Left ventricle myocardium inferior (tissue), 1 donor: ENCODE data around the gene OS9. TPM values are rescaled to one million over a fixed set of nuclear protein-coding genes. Genes with fewer than 3 reads are reported as not detected.

ENCODE experiments used
- DNase-seq: peaks from one replicate; pipeline ENCODE4 v3.0.0-alpha.2; 2020
- H3K27ac ChIP-seq: fragments of 200-600 bp; replicated peaks from 2 replicates; pipeline ENCODE4 v1.8.0; 2021
- H3K27me3 ChIP-seq: fragments of 200-600 bp; 2 replicates; pipeline ENCODE4 v1.8.0; 2021; ENCODE audit warnings: low read depth
- H3K36me3 ChIP-seq: fragments of 200-600 bp; 2 replicates; pipeline ENCODE4 v1.8.0; 2021
- H3K4me1 ChIP-seq: fragments of 200-600 bp; 2 replicates; pipeline ENCODE4 v1.8.0; 2021
- H3K4me3 ChIP-seq: fragments of 200-600 bp; 2 replicates; pipeline ENCODE4 v1.8.0; 2021; ENCODE audit warnings: mild to moderate bottlenecking, moderate library complexity
- H3K9me3 ChIP-seq: fragments of 200-600 bp; replicated peaks from 2 replicates; pipeline ENCODE4 v1.8.0; 2021
- intact Hi-C: fragments of 100-400 bp; cut with micrococcal nuclease; formaldehyde crosslinking; loops from one replicate; pipeline ENCODE4 v1.11.0; 2022
- microRNA-seq: library from miRNA; unstranded; fragments of <30 nt; microRNA quantifications from one replicate; pipeline ENCODE4 v1.2.0, GENCODE V29; 2020
- total RNA-seq: library from RNA; stranded (reverse); fragmentation: NEBNext Ultra II Directional; extraction: Animal tissue kit (Norgen Biotek cat#: 25700); gene quantifications from one replicate; pipeline ENCODE4 v1.2.1, GENCODE V29; 2021
- TF ChIP-seq, protein P1 (sequence below): fragments of 200-600 bp; IDR thresholded peaks from 2 replicates; pipeline ENCODE4 v1.8.0; 2021; ENCODE audit warnings: antibody characterized with exemption, mild to moderate bottlenecking, borderline replicate concordance
- donor health status: DM: no; HTN: yes; CAD: no; lungs with severe emphysema.

Gene OS9
- total RNA-seq, 1 donor from 2014 or later, result 112 TPM

DNA sequence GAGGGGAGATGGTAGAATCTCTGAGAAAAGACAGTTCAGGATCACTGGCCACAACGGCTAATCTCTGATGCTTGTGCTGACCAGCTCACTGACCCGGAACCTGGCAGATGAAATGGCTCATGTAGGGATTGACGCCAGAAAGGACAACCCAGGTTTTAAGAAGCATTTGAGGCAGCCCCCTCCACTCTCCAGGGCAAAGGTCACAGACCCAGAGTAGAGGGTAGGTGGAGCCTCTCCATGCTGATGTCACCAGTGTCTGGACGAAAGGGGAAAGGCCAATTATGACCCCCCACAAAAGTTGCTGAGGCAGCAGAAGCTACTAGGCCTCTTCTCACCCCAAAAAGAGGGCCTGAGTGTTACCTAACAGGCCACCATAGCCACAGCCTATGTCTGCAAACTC is 76.8 kb downstream of the OS9 start:
- H3K4me3 ChIP-seq, result no peak overlapping the region
- DNase-seq, result no peak
- H3K4me1 ChIP-seq, result peaks cover 39% of the 10 kb centered on the region
- intact Hi-C loops, result no loop called here
- H3K9me3 ChIP-seq, result no peaks in the 10 kb centered on the region
- H3K27ac ChIP-seq, result no peak overlapping the region
- TF ChIP-seq, protein P1, sequence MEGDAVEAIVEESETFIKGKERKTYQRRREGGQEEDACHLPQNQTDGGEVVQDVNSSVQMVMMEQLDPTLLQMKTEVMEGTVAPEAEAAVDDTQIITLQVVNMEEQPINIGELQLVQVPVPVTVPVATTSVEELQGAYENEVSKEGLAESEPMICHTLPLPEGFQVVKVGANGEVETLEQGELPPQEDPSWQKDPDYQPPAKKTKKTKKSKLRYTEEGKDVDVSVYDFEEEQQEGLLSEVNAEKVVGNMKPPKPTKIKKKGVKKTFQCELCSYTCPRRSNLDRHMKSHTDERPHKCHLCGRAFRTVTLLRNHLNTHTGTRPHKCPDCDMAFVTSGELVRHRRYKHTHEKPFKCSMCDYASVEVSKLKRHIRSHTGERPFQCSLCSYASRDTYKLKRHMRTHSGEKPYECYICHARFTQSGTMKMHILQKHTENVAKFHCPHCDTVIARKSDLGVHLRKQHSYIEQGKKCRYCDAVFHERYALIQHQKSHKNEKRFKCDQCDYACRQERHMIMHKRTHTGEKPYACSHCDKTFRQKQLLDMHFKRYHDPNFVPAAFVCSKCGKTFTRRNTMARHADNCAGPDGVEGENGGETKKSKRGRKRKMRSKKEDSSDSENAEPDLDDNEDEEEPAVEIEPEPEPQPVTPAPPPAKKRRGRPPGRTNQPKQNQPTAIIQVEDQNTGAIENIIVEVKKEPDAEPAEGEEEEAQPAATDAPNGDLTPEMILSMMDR, result no peak
- H3K36me3 ChIP-seq, result peaks cover 18% of the 10 kb centered on the region
- H3K27me3 ChIP-seq, result peaks cover 14% of the 10 kb centered on the region

Small RNAs within 50 kb of the gene (microRNA-seq; reads per million reads assigned to microRNA genes)
- not detected for gene MIR6759

Other genes with a start within 250 kb of the OS9 start
- gene INHBE, start 238.8 kb upstream of the OS9 start, total RNA-seq, result not detected
- gene GLI1, start 234.3 kb upstream of the OS9 start, total RNA-seq, result 0.93 TPM
- 4.2 TPM for gene ARHGAP9, start 214.3 kb upstream of the OS9 start, total RNA-seq
- 73.1 TPM for gene MARS1, start 206.1 kb upstream of the OS9 start, total RNA-seq
- 20.4 TPM for gene DDIT3, start 173.6 kb upstream of the OS9 start, total RNA-seq
- gene MBD6, start 171.3 kb upstream of the OS9 start, total RNA-seq, result 33.1 TPM
- gene DCTN2, start 146.9 kb upstream of the OS9 start, total RNA-seq, result 87.8 TPM
- 0.08 TPM for gene KIF5A, start 144.1 kb upstream of the OS9 start, total RNA-seq
- gene PIP4K2C, start 102.9 kb upstream of the OS9 start, total RNA-seq, result 12.3 TPM
- 22.3 TPM for gene DTX3, start 89.3 kb upstream of the OS9 start, total RNA-seq
- 9.7 TPM for gene ARHGEF25, start 82.7 kb upstream of the OS9 start, total RNA-seq
- 4.7 TPM for gene B4GALNT1, start 60.9 kb upstream of the OS9 start, total RNA-seq
- 6.5 TPM for gene AGAP2, start 44.6 kb downstream of the OS9 start, total RNA-seq
- 27.2 TPM for gene TSPAN31, start 50.9 kb downstream of the OS9 start, total RNA-seq
- 41.3 TPM for gene CDK4, start 58.2 kb downstream of the OS9 start, total RNA-seq
- 13.8 TPM for gene MARCHF9, start 61.0 kb downstream of the OS9 start, total RNA-seq
- gene CYP27B1, start 72.9 kb downstream of the OS9 start, total RNA-seq, result not detected
- 6.8 TPM for gene METTL1, start 78.0 kb downstream of the OS9 start, total RNA-seq
- gene EEF1AKMT3, start 78.5 kb downstream of the OS9 start, total RNA-seq, result 0.99 TPM
- 53.7 TPM for gene TSFM, start 88.7 kb downstream of the OS9 start, total RNA-seq
- 2.1 TPM for gene AVIL, start 124.6 kb downstream of the OS9 start, total RNA-seq
- 82.6 TPM for gene CTDSP2, start 152.6 kb downstream of the OS9 start, total RNA-seq
- gene ATP23, start 247.4 kb downstream of the OS9 start, total RNA-seq, result 7.4 TPM